HG02852 (cell line): ENCODE data around the gene PI16.
A peak's percentile ranks its signal among the peaks of the same experiment; 100 is the strongest.

ENCODE experiments used
- ATAC-seq: cut with Tn5 transposase; IDR thresholded peaks from one replicate; pipeline ENCODE4 v1.9.1; 2021; ENCODE audit warnings: mild to moderate bottlenecking, moderate library complexity; ENCODE audit not compliant: unreplicated experiment

The PI16 gene

GRCh38 chr6:36999061-36999750, 44.7 kb downstream of the PI16 start:
- no peak for ATAC-seq

GRCh38 chr6:36999751-37000125, 45.2 kb downstream of the PI16 start:
- no peak for ATAC-seq

GRCh38 chr6:37004044-37004980, 49.8 kb downstream of the PI16 start:
- ATAC-seq = no peak

- peak; percentile 71 for ATAC-seq
Observed at GRCh38 chr6:37005061-37005810, 50.7 kb downstream of the PI16 start, which contains the start of gene FGD2. TSS of gene FGD2 (plus strand) at chr6:37005655. CDS start at chr6:37005818, 163 bp downstream.

GRCh38 chr6:37005827-37006567, 51.5 kb downstream of the PI16 start:
- peak; percentile 10 for ATAC-seq

- ATAC-seq = no peak
Observed at GRCh38 chr6:37006793-37007339, 52.3 kb downstream of the PI16 start.

- no peak for ATAC-seq
Observed at GRCh38 chr6:37007340-37008043, 53.0 kb downstream of the PI16 start.

- no peak for ATAC-seq
Observed at GRCh38 chr6:37008484-37009465, 54.2 kb downstream of the PI16 start.

GRCh38 chr6:37010402-37010892, 55.9 kb downstream of the PI16 start:
- ATAC-seq = no peak

GRCh38 chr6:37011656-37012378, 57.3 kb downstream of the PI16 start:
- no peak for ATAC-seq

GRCh38 chr6:37013516-37014491, 59.3 kb downstream of the PI16 start:
- no peak for ATAC-seq
